Spleen (tissue), 11 donors: Measurements from ENCODE around the gene COA3. TPM values are rescaled to one million over a fixed set of nuclear protein-coding genes. Genes with fewer than 3 reads are reported as not detected.

Experiments used
- DNase-seq: peaks from one replicate; pipeline ENCODE4 v3.0.0-alpha.2; 2020
- H3K27ac ChIP-seq, 8 donors: fragments of 200-600 bp; sonication (generic) in 7 of 8; 1 replicate in 4 of 8; 2 replicates in 4 of 8; pipeline versions ENCODE4 v1.5.0 to v1.8.0; 2016 to 2021; ENCODE audit warnings: inconsistent platforms in 4 of 8, mild to moderate bottlenecking in 4 of 8, moderate library complexity in 1 of 8
- H3K27me3 ChIP-seq, 7 donors: fragments of 200-600 bp; sonication (generic) in 6 of 7; replicated peaks in 1 of 7; 1 replicate in 4 of 7; 2 replicates in 3 of 7; pipeline versions ENCODE4 v1.5.0 to v1.8.0; 2016 to 2021; ENCODE audit warnings: inconsistent platforms in 3 of 7, mild to moderate bottlenecking in 1 of 7
- H3K36me3 ChIP-seq, 6 donors: fragments of 200-600 bp; sonication (generic) in 5 of 6; 1 replicate in 4 of 6; 2 replicates in 2 of 6; pipeline versions ENCODE4 v1.5.0 to v1.8.0; 2016 to 2021; ENCODE audit warnings: inconsistent platforms in 2 of 6
- H3K4me1 ChIP-seq, 6 donors: fragments of 200-600 bp; sonication (generic) in 5 of 6; 1 replicate in 3 of 6; 2 replicates in 3 of 6; pipeline versions ENCODE4 v1.5.0 to v1.8.0; 2016 to 2021; ENCODE audit warnings: inconsistent platforms in 3 of 6
- H3K4me3 ChIP-seq, 8 donors: fragments of 200-600 bp; sonication (generic) in 7 of 8; 1 replicate in 4 of 8; 2 replicates in 4 of 8; pipeline versions ENCODE4 v1.5.0 to v1.8.0; 2016 to 2021; ENCODE audit warnings: inconsistent platforms in 4 of 8, mild to moderate bottlenecking in 4 of 8, moderate library complexity in 2 of 8
- H3K9me3 ChIP-seq, 8 donors: fragments of 200-600 bp; sonication (generic) in 7 of 8; 1 replicate in 4 of 8; 2 replicates in 4 of 8; pipeline versions ENCODE4 v1.5.0 to v1.8.0; 2016 to 2021; ENCODE audit warnings: inconsistent platforms in 4 of 8
- CTCF ChIP-seq, 11 experiments: fragments of 200-600 bp in 7 of 11; fragments of 450-650 bp in 4 of 11; sonication (generic) in 4 of 11; IDR thresholded peaks in 8 of 11; conservative IDR thresholded peaks in 3 of 11; 1 replicate in 7 of 11; 2 replicates in 4 of 11; pipeline versions ENCODE4 v1.4.0 to v1.8.0; 2016 to 2021; ENCODE audit warnings: antibody characterized with exemption in 11 of 11, inconsistent platforms in 4 of 11, mild to moderate bottlenecking in 1 of 11
- POLR2A ChIP-seq, 3 donors: fragments of 450-650 bp; IDR thresholded peaks; one replicate each; pipeline ENCODE4 v1.5.1; 2017; ENCODE audit warnings: antibody characterized with exemption in 3 of 3, mild to moderate bottlenecking in 1 of 3
- POLR2AphosphoS5 ChIP-seq, 3 donors: sonication (generic); formaldehyde crosslinking; IDR thresholded peaks; one replicate each; pipeline ENCODE4 v1.5.1; 2017; ENCODE audit warnings: antibody characterized with exemption in 3 of 3
- WGBS, 5 donors: extraction: QIAGEN DNeasy Blood & Tissue Kit in 3 of 5; methylation state at CpG; one replicate each; pipeline versions ENCODE4 v1.1.5 to v1.1.7; 2013 to 2018; 5-methylcytosine and 5-hydroxymethylcytosine counted together
- intact Hi-C: fragments of 100-400 bp; cut with DNase I; formaldehyde crosslinking; loops from one replicate; pipeline ENCODE4 v1.15.0; 2023; ENCODE audit warnings: low total_unique reads
- polyA plus RNA-seq, 3 donors: library from polyadenylated mRNA; stranded (reverse); fragments of 200-250 nt; gene quantifications; one replicate each; pipeline ENCODE4 v1.2.1, GENCODE V29; 2013
- total RNA-seq, 7 donors: library from RNA; depleted of rRNA in 3 of 7; stranded (reverse); fragments of >200 nt in 3 of 7; fragmentation: NEBNext Ultra II Directional in 4 of 7; extraction: Animal tissue kit (Norgen Biotek cat#: 25700) in 4 of 7; gene quantifications; one replicate each; pipeline versions ENCODE4 v1.1.0 to v1.2.1, GENCODE V29; 2016 to 2021
- donor health status: healthy with polysubstance abuse.
- donor health status: DM: no; HTN: no; CAD: no; lungs with moderate emphysema.
- donor health status: DM: no; HTN: no; CAD: no.
- donor health status: Bipolar disorder and iron deficiency.
- donor health status: healthy.
- donor health status: DM: no; HTN: no; CAD: no.
- donor health status: DM: yes; HTN: yes; CAD: no.

The COA3 gene
- total and polyA plus RNA-seq, 10 donors: 30.0 to 126 (median 43.3) TPM

- peak within 1 kb of the TSS in 5 of 8 donors; percentile 2 to 57 (median 24) for H3K4me3 ChIP-seq
- 11 to 25% (median 17%) methylated on average over 33 to 65 of the region's 65 CpGs for WGBS, 5 donors
- peak; percentile 65 for DNase-seq
- TF ChIP-seq POLR2A (IDR thresholded peaks at IDR 0.05) (no peak), CTCF (IDR thresholded peaks at IDR 0.05 in 8 of 11, conservative IDR thresholded peaks at IDR 0.05 in 3 of 11) (no peak), POLR2AphosphoS5 (IDR thresholded peaks at IDR 0.05) (peak in 1 of 3 donors; percentile 18)
- intact Hi-C loops: no loop called here
- H3K36me3 ChIP-seq: peaks cover 3 to 52% (median 47%) of the 10 kb centered on the region in 6 donors
- H3K9me3 ChIP-seq: no peaks in the 10 kb centered on the region
- H3K27ac ChIP-seq: no peak within 1 kb of the TSS
- peaks cover 0 to 56% (median 49%) of the 10 kb centered on the region in 7 donors for H3K27me3 ChIP-seq
- H3K4me1 ChIP-seq: peaks cover 8 to 62% (median 39%) of the 10 kb centered on the region in 6 donors
Measured at GRCh38 chr17:42779936-42780850, 18.3 kb downstream of the COA3 start, which contains the start of gene WNK4. WNK4 (plus strand) TSS chr17:42780610; CDS start chr17:42780699, 89 bp downstream.

- H3K4me3 ChIP-seq: no peak overlapping the region
- H3K9me3 ChIP-seq: no peaks in the 10 kb centered on the region
- 71 to 91% (median 79%) methylated on average over 3 of the region's 3 CpGs for WGBS, 5 donors
- H3K36me3 ChIP-seq: peaks cover 3 to 59% (median 47%) of the 10 kb centered on the region in 6 donors
- no peak overlapping the region for H3K27ac ChIP-seq
- intact Hi-C loops: no loop called here
- DNase-seq: peak; percentile 18
- peaks cover 0 to 48% (median 42%) of the 10 kb centered on the region in 7 donors for H3K27me3 ChIP-seq
- no peak for TF ChIP-seq POLR2A (IDR thresholded peaks at IDR 0.05)
- TF ChIP-seq CTCF (IDR thresholded peaks at IDR 0.05 in 8 of 11, conservative IDR thresholded peaks at IDR 0.05 in 3 of 11): no peak
- H3K4me1 ChIP-seq: peaks cover 8 to 62% (median 36%) of the 10 kb centered on the region in 6 donors
Measured at GRCh38 chr17:42779304-42779935, 19.1 kb downstream of the COA3 start.

GRCh38 chr17:42778570-42778969 is 19.9 kb downstream of the COA3 start:
- Histone ChIP-seq H3K27me3 (peaks cover 0 to 40% (median 34%) of the 10 kb centered on the region in 7 donors), H3K27ac (no peak overlapping the region), H3K36me3 (peaks cover 3 to 60% (median 47%) of the 10 kb centered on the region in 6 donors), H3K4me3 (no peak overlapping the region), H3K4me1 (peaks cover 12 to 62% (median 36%) of the 10 kb centered on the region in 6 donors), H3K9me3 (no peaks in the 10 kb centered on the region)
- WGBS, 5 donors: 87 to 95% (median 93%) methylated on average over 5 of the region's 5 CpGs
- peak; percentile 18 for DNase-seq
- TF ChIP-seq POLR2AphosphoS5 (IDR thresholded peaks at IDR 0.05) (no peak), CTCF (IDR thresholded peaks at IDR 0.05 in 8 of 11, conservative IDR thresholded peaks at IDR 0.05 in 3 of 11) (no peak), POLR2A (IDR thresholded peaks at IDR 0.05) (no peak)
- intact Hi-C loops: no loop called here
